Adipose tissue (tissue), 3 donors: ENCODE results near the gene GPHN. TPM values are rescaled to one million over a fixed set of nuclear protein-coding genes. Genes with fewer than 3 reads are reported as not detected.
"Not testable (repeated sequence)": the region's sequence is repeated elsewhere in the genome, so short reads cannot be mapped to it uniquely, and the experiment has no call there.

Source experiments
- H3K27ac ChIP-seq: one replicate; pipeline ENCODE4 v1.5.1; 2013; ENCODE audit warnings: low read depth, low read length
- WGBS, 3 donors: extraction: QIAGEN DNeasy Blood & Tissue Kit; methylation state at CpG; one replicate each; pipeline ENCODE4 v1.1.7; 2013; 5-methylcytosine and 5-hydroxymethylcytosine counted together
- polyA plus RNA-seq, 3 donors: library from polyadenylated mRNA; stranded (reverse); fragments of 200-250 nt; gene quantifications; one replicate each; pipeline ENCODE4 v1.2.3, GENCODE V29; 2013
- donor health status: healthy with polysubstance abuse.
- donor health status: Bipolar disorder and iron deficiency.
- donor health status: healthy.

GPHN gene
- polyA plus RNA-seq, 3 donors = 13.6 to 17.9 (median 15.6) TPM

- H3K27ac ChIP-seq = no peak overlapping the region
- 69 to 95% (median 72%) methylated on average over 7 of the region's 7 CpGs for WGBS, 3 donors
These were observed 209.7 kb downstream of the GPHN start for GRCh38 chr14:66717561-66718140.

- WGBS, 3 donors = 92 to 93% (median 92%) methylated on average over 1 of the region's 1 CpG
- H3K27ac ChIP-seq = no peak overlapping the region
These were observed 217.0 kb downstream of the GPHN start for GRCh38 chr14:66724996-66725395.

- 45 to 97% (median 61%) methylated on average over 1 of the region's 1 CpG for WGBS, 3 donors
These were observed 223.4 kb downstream of the GPHN start for GRCh38 chr14:66731298-66731697.

GRCh38 chr14:66735853-66736252 is 227.9 kb downstream of the GPHN start:
- no peak overlapping the region for H3K27ac ChIP-seq

More at GRCh38 chr14:66731298-66731697, 223.4 kb downstream of the GPHN start:
- not testable (repeated sequence) for H3K27ac ChIP-seq

DNA sequence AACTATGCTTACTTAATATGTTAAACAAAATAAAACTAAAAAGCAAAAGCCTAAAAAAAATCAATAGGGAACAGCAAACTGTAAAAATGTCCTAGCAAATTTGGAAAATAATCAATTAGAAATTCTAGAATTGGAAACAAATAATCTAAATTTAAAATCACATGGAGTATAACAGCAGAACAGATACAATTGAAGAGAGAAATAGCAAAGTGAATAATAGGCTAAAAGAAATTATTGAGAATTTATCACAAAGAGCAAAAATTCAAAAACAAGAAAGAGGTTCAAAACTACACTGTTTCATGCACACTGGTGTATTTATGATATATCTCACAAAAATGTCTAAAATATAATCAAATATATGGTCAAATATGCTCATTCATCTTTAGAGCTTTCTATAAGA is 231.9 kb downstream of the GPHN start:
- H3K27ac ChIP-seq = no peak overlapping the region

DNA sequence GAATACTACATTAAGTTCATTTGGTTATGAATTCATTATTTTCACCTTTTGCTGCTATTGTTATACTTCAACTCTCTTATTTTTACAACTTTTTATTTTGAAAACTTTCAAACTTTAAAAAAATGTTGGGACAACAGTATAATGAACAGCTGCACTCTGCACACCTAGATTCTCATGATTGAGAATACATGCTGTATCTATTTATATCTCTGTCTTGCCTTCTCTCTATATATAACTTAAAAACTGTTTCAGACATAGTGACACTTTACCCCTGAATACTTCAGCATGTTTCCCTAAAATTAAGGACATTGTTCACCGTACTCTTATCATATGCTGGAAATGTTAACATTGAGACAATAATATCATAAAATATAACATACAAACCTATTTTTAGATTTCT is 237.1 kb downstream of the GPHN start:
- no peak overlapping the region for H3K27ac ChIP-seq
- WGBS, 3 donors = 45 to 97% (median 94%) methylated on average over 1 of the region's 1 CpG

DNA sequence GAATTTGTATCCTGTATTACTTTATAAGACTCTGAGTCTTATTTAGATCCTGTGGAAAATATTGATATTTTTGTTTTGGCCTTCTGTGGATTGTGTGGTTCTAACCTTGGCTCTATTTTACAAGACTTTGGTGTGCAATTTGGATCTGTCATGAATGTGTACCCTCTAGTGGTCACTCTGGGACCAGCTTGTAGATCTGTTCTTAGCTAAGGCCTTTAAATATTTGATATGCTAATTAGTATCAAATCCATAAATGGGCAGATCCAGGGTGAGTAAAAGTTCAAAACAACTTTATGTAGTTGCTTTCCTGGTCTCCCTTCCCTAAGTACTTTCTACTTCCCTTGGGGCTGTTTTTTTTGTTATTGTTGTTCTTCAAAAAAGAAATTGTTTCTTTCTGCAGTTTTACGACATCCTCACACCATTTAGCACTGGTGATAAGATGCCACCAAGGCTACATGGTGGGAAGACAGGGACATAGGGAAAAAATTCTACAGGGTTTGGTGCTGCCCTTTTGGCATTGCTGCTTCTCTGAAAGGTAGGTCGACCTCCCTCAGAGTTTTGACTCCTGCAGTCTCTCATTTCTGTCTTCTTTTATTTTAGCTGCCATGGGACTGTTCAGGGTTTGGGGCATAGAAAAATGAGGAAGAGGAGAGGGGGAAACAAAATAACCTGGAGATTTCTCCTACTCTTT is 238.5 kb downstream of the GPHN start:
- 76 to 83% (median 81%) methylated on average over 2 of the region's 2 CpGs for WGBS, 3 donors
- no peak overlapping the region for H3K27ac ChIP-seq

DNA sequence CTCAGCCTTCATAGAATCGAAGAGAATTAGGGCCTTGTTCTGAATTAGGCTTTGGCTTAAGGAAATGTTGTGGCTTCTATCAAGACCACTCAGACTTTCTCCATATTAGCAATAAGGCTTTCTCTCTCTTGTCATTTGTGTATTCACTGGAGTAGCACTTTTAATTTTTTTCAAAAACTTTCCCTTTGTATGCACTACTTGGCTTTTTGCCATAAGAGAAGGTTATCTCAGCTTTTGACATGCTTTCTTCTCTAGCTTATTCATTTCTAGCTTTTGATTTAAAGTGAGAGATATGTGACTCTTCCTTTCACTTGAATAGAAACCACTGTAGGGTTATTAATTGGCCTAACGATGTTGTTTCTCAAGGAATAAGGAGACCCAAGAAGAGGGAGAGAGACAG is 244.2 kb downstream of the GPHN start:
- 70 to 75% (median 71%) methylated on average over 2 of the region's 2 CpGs for WGBS, 3 donors
- H3K27ac ChIP-seq = no peak overlapping the region

DNA sequence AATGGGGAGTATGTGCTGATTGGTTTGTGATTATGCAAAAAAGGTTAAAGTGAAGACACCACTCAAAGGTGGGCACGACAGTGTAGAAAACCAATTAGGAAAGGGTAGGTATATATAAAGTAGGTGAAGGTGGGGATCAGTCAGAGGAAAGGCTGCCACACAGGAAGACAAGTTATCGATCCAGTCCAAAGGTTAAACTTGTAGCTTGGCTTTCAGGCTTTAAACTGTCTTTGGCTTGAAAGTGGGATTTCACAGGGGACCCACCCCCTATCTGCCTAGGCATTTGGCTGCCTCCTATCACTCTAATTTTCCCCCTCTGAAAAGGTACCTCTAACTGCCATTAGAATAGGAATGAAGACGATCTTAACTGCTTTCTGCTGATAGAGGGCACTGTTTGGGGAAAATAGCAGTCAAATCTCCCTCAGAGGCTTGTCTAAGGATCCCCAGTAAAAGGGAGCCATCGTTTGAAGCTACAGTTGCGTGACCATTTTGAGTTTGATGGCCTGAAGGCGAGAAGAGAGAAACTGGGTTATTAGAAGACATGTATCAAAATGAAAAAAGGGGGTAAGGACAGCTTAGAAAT is 250.2 kb downstream of the GPHN start:
- WGBS, 3 donors = 75 to 91% (median 87%) methylated on average over 6 of the region's 6 CpGs
- H3K27ac ChIP-seq = no peak overlapping the region

DNA sequence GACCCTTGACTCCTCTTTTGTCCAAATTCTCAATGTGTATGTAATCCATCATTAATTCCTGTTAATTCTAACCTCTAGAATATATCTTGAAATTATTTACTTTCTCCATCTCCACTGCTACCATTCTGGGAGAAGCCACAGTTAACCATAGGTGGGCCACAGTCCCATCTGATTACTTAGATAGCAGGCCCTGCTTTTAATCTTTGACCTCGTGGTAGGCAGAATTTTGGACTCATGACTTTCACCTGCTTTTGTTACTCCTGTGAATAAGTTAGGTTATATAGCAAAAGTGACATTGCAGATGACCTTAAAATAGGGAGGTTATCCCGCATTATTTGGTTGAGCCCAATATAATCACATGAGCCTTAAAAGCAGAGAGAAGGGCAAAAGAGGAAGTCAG is 264.2 kb downstream of the GPHN start:
- H3K27ac ChIP-seq = no peak overlapping the region
- 62 to 92% (median 88%) methylated on average over 2 of the region's 2 CpGs for WGBS, 3 donors

DNA sequence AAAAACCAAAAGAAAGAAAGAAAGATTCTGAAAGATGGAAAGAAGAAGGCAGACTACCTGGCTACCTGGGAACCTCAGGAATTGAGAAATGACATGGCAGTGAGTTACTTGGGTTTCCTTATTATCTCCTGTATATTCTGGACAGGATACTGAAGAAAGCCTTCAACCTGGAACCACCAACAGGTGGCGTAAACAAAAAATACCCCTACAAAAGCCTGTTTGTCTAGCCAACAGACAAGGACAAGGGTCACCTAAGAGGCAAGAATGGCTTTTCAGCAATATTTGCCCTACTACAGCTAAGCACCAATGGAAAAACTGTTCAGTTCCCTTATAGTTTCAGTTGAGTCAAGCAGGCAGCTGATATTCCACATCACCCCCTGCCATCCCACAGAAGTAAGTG is 274.9 kb downstream of the GPHN start:
- H3K27ac ChIP-seq = no peak overlapping the region

DNA sequence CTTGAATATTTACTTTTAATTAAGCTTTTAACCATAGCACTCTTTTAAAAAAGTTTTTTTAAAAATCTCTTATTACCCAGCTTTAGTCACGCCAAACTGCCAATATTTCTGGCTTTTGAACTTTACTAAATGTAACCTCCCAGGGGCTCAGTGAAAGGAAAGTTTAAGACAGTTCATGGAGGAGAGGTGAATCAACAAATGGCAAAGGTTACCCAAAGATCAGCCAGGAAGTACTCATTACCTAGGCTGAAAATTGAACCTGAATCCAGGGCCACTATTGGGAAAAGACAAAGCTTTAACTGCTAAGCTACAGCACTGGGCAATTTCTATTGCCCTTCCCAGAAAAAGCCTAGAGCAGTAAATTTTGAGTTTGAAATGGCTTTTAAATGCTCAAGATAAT is 282.2 kb downstream of the GPHN start:
- no peak overlapping the region for H3K27ac ChIP-seq
- 95 to 100% (median 98%) methylated on average over 1 of the region's 1 CpG for WGBS, 3 donors

More for the DNA sequence above, 274.9 kb downstream of the GPHN start:
- 90 to 100% (median 98%) methylated on average over 1 of the region's 1 CpG for WGBS, 3 donors

GRCh38 chr14:66802962-66803361 is 295.0 kb downstream of the GPHN start:
- WGBS, 3 donors = 93 to 98% (median 93%) methylated on average over 4 of the region's 4 CpGs
- H3K27ac ChIP-seq = no peak overlapping the region

GRCh38 chr14:66804141-66804540 is 296.2 kb downstream of the GPHN start:
- WGBS, 3 donors = 84 to 97% (median 85%) methylated on average over 1 of the region's 1 CpG
- H3K27ac ChIP-seq = no peak overlapping the region

DNA sequence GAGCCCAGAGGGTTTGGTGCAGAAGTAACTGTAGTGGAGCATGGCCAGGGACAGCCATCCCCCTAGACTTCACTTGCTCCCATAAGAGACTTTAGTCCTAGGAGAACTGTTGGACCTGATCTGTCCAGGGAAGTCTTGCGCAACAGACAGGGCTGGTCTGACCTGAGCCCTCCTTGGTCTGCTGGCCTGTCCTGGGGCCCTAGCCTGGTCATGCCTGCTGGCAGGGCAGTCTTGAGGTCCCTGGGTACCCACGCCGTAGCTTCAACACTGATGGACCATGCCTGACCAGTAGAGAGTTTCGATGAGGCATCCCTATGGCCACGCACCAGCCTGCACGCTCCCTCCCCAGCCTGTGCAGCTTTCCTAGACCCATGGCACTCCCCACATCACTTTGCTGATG is 305.7 kb downstream of the GPHN start:
- H3K27ac ChIP-seq = no peak overlapping the region
- WGBS, 3 donors = 89 to 99% (median 98%) methylated on average over 6 of the region's 6 CpGs

DNA sequence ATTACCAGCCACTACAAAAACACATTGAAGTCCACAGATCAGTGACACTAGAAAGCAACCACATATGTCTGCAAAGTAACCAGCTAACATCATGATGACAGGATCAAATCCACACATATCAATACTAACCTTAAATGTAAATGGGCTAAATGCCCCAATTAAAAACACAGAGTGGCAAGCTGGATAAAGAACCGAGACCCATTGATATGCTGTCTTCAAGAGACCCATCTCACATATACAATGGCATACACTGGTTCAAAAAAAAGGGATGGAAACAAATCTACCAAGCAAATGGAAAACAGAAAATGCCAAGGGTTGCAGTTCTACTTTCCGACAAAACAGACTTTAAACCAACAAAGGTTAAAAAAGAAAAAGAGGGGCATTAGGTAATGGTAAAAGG is 307.7 kb downstream of the GPHN start:
- H3K27ac ChIP-seq = no peak overlapping the region
- 96 to 99% (median 98%) methylated on average over 2 of the region's 2 CpGs for WGBS, 3 donors

DNA sequence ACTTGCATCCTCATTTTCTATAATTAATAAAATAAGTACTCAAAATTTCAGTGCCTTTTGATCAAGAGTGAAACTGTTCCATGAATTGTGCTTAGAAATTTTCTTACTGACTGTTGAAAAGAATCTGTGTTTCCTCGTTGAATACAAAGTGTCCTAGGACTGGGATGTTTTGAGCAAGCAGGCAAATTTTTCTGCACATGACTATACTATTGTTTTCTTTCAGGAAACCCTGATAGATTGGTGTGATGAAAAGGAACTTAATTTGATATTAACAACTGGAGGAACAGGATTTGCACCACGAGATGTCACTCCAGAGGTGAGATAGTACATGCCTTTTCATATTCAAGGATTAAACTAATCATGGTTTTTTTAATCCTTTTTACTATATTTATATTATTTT is 316.3 kb downstream of the GPHN start:
- H3K27ac ChIP-seq = no peak overlapping the region
- 58 to 75% (median 68%) methylated on average over 2 of the region's 2 CpGs for WGBS, 3 donors

- no peak overlapping the region for H3K27ac ChIP-seq
- WGBS, 3 donors = 93 to 99% (median 95%) methylated on average over 5 of the region's 5 CpGs
These were observed 319.2 kb downstream of the GPHN start for GRCh38 chr14:66827182-66827581.

- no peak overlapping the region for H3K27ac ChIP-seq
- WGBS, 3 donors = 95 to 98% (median 96%) methylated on average over 1 of the region's 1 CpG
These were observed 323.2 kb downstream of the GPHN start for GRCh38 chr14:66831173-66831572.

DNA sequence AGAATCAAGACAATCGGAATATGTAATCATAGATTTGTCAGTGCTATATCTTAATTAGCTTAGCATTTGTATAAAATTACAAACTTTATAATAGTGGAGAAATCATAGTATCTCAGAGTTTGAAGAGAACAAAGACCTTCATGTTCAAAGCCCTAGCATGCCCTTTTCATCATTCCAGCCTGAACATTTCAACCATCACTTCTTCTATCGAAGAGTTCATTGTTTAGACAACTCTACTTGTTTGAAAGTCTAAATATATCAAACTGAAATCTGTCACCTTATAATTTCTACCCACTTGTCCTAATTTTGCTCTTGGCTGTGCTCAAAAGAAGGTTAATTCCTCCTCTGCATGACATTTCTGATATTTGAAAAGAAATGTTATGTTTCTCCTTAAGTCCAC is 325.9 kb downstream of the GPHN start:
- 93 to 98% (median 97%) methylated on average over 2 of the region's 2 CpGs for WGBS, 3 donors
- H3K27ac ChIP-seq = no peak overlapping the region
